OCI-LY7 (cell line): ENCODE data around the gene SPATA6L. TPM values are rescaled to one million over a fixed set of nuclear protein-coding genes. Genes with fewer than 3 reads are reported as not detected.

Experiments used
- BruUV-seq: library from RNA; stranded (reverse); fragments of 400-500 nt; replicated peaks from 2 replicates; lab custom pipeline; 2021; lab: Mats Ljungman, UMichigan
- CTCF ChIA-PET: fragments of 300-600 bp; sonication (Branson Sonifier 250); formaldehyde crosslinking; loops from one replicate; lab custom pipeline; 2022; ENCODE audit warnings: antibody characterized with exemption; ENCODE audit not compliant: unreplicated experiment; lab: Charles Lee
- POLR2A ChIA-PET: fragments of 300-600 bp; sonication (Branson Sonifier 250); formaldehyde crosslinking; loops from one replicate; lab custom pipeline; 2022; ENCODE audit warnings: antibody characterized with exemption; lab: Charles Lee
- DNase-seq: peaks from one replicate; pipeline ENCODE4 v3.0.0-alpha.2; 2015; ENCODE audit warnings: low spot score
- H2AFZ ChIP-seq: fragments of 200-600 bp; sonication (generic), shearing (Covaris generic); 2 replicates; pipeline ENCODE4 v1.6.1; 2014; ENCODE audit warnings: mild to moderate bottlenecking, antibody characterized with exemption, low read length, moderate library complexity
- H3K27ac ChIP-seq: fragments of 200-600 bp; sonication (generic); 2 replicates; pipeline ENCODE4 v1.5.1; 2014; ENCODE audit warnings: mixed run types, low read depth, mild to moderate bottlenecking, moderate library complexity, low read length, inconsistent platforms; ENCODE audit not compliant: poor library complexity, severe bottlenecking
- H3K36me3 ChIP-seq: fragments of 200-600 bp; sonication (generic); 2 replicates; pipeline ENCODE4 v1.6.1; 2014; ENCODE audit warnings: mild to moderate bottlenecking, antibody characterized with exemption, low read length, moderate library complexity, mixed read lengths; ENCODE audit not compliant: insufficient read depth
- H3K4me1 ChIP-seq: fragments of 200-600 bp; sonication (generic); 2 replicates; pipeline ENCODE4 v1.5.1; 2014; ENCODE audit warnings: mild to moderate bottlenecking, low read length; ENCODE audit not compliant: insufficient read depth, poor library complexity, severe bottlenecking
- H3K4me2 ChIP-seq: fragments of 200-600 bp; sonication (generic); 2 replicates; pipeline ENCODE4 v1.6.1; 2014; ENCODE audit warnings: mild to moderate bottlenecking, low read length
- H3K4me3 ChIP-seq: fragments of 200-600 bp; sonication (generic); 2 replicates; pipeline ENCODE4 v1.5.1; 2014; ENCODE audit warnings: mild to moderate bottlenecking, low read depth, low read length; ENCODE audit not compliant: poor library complexity, severe bottlenecking
- H3K79me2 ChIP-seq: fragments of 200-600 bp; sonication (generic); 2 replicates; pipeline ENCODE4 v1.6.1; 2016; ENCODE audit warnings: low read depth, mild to moderate bottlenecking, low read length, moderate library complexity, mixed read lengths; ENCODE audit not compliant: insufficient read depth
- H3K9me2 ChIP-seq: fragments of 200-600 bp; sonication (generic); 2 replicates; pipeline ENCODE4 v1.6.1; 2016; ENCODE audit warnings: mild to moderate bottlenecking, low read length, mixed read lengths; ENCODE audit not compliant: insufficient read depth
- H3K9me3 ChIP-seq: fragments of 200-600 bp; sonication (generic); 2 replicates; pipeline ENCODE4 v1.6.1; 2014; ENCODE audit warnings: mild to moderate bottlenecking, mixed run types, low read length, mixed read lengths
- H4K20me1 ChIP-seq: fragments of 200-600 bp; sonication (generic); 2 replicates; pipeline ENCODE4 v1.6.1; 2014; ENCODE audit warnings: mild to moderate bottlenecking, antibody characterized with exemption, low read length, moderate library complexity, mixed read lengths; ENCODE audit not compliant: insufficient read depth
- EZH2phosphoT487 ChIP-seq: fragments of 200-600 bp; sonication (generic); IDR thresholded peaks from 2 replicates; pipeline ENCODE4 v1.6.1; 2018; ENCODE audit warnings: low read depth, borderline replicate concordance, mild to moderate bottlenecking, mixed run types, antibody characterized with exemption, low read length, moderate library complexity, mixed read lengths
- intact Hi-C: fragments of 100-400 bp; cut with micrococcal nuclease; formaldehyde crosslinking; loops from one replicate; pipeline ENCODE4 v1.10.0; 2022; ENCODE audit not compliant: unreplicated experiment
- total RNA-seq, 2 experiments: library from RNA; depleted of rRNA in 1 of 2; stranded (reverse); fragments of >200 nt in 1 of 2; shearing (Covaris generic) in 1 of 2; gene quantifications; 2 replicates each; pipeline ENCODE4 v1.2.3, GENCODE V29; 2014 to 2022
- TF ChIP-seq, protein P1 (sequence below): fragments of 200-600 bp; sonication (generic); conservative IDR thresholded peaks from 2 replicates; pipeline ENCODE4 v1.5.1; 2014; ENCODE audit warnings: mild to moderate bottlenecking, antibody characterized with exemption, low read length, moderate library complexity, mixed read lengths

Gene SPATA6L
- total RNA-seq, 2 experiments from 2014 or later = 0.49 TPM; not detected in 1

DNA sequence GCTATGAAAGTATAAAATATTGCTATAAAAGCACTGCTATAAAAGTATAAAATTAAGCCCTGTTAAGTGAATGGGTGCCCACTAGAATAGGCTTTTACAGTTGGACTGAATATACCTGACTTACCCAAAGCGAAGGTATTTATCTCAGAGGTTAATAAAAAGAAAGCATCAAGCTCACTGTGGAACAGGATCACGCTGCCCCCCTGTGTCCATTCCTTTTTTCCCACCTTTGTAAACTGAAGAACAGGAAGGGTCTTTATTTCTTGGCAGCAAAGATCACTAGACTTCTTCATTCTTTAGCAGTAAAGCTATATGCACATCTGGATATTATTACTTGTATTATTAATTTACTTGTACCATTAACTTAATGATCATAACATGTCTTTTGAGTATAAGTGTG is 26.3 kb downstream of the SPATA6L start:
- Histone ChIP-seq H3K9me2 (no peaks in the 10 kb centered on the region), H4K20me1 (no peaks in the 10 kb centered on the region), H3K79me2 (no peaks in the 10 kb centered on the region), H2AFZ (no peak overlapping the region), H3K27ac (no peak overlapping the region), H3K9me3 (no peaks in the 10 kb centered on the region), H3K4me3 (no peak overlapping the region), H3K4me2 (no peak overlapping the region), H3K36me3 (no peaks in the 10 kb centered on the region), H3K4me1 (no peaks in the 10 kb centered on the region)
- CTCF ChIA-PET = no interaction called here
- no peak for TF ChIP-seq EZH2phosphoT487
- TF ChIP-seq, protein P1, sequence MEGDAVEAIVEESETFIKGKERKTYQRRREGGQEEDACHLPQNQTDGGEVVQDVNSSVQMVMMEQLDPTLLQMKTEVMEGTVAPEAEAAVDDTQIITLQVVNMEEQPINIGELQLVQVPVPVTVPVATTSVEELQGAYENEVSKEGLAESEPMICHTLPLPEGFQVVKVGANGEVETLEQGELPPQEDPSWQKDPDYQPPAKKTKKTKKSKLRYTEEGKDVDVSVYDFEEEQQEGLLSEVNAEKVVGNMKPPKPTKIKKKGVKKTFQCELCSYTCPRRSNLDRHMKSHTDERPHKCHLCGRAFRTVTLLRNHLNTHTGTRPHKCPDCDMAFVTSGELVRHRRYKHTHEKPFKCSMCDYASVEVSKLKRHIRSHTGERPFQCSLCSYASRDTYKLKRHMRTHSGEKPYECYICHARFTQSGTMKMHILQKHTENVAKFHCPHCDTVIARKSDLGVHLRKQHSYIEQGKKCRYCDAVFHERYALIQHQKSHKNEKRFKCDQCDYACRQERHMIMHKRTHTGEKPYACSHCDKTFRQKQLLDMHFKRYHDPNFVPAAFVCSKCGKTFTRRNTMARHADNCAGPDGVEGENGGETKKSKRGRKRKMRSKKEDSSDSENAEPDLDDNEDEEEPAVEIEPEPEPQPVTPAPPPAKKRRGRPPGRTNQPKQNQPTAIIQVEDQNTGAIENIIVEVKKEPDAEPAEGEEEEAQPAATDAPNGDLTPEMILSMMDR = peak; percentile 45
- no TSS peak for BruUV-seq
- no peak for DNase-seq
- POLR2A ChIA-PET = interaction anchor here (0.7 kb wide), 1 partner anchor 1049 kb away, joined by 3 read pairs; no protein-coding TSS in a partner anchor
- intact Hi-C loops = loop anchor here (10.0 kb wide), 1 partner anchor 255 kb away; no protein-coding TSS in a partner anchor

DNA sequence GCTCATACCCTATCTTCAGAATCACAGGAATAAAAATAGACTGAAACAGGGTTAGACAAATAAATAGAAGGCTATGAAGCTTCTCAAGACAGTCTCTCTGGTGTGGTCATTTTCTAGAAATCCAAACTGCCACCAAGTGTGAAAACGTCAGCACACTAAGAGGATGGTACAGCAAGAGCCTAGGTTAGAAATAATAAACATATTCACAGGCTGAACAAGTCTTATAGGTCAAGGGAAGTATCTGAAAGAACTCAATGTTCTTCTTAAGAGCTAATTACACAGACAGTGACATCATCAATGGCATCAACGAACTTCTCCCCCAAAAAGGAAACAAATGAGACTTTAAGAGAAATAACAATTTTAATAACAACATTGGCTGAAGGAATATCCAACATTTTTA is 26.9 kb downstream of the SPATA6L start:
- BruUV-seq = no TSS peak
- H3K4me2 ChIP-seq = no peak overlapping the region
- CTCF ChIA-PET = no interaction called here
- intact Hi-C loops = loop anchor here (10.0 kb wide), 1 partner anchor 325 kb away; no protein-coding TSS in a partner anchor
- H3K79me2 ChIP-seq = no peaks in the 10 kb centered on the region
- no peaks in the 10 kb centered on the region for H3K36me3 ChIP-seq
- no peaks in the 10 kb centered on the region for H3K4me1 ChIP-seq
- no peaks in the 10 kb centered on the region for H4K20me1 ChIP-seq
- POLR2A ChIA-PET = no interaction called here
- no peak overlapping the region for H3K27ac ChIP-seq
- no peaks in the 10 kb centered on the region for H3K9me3 ChIP-seq
- no peak overlapping the region for H3K4me3 ChIP-seq
- TF ChIP-seq, protein P1 = no peak
- no peak for TF ChIP-seq EZH2phosphoT487
- no peak overlapping the region for H2AFZ ChIP-seq
- no peaks in the 10 kb centered on the region for H3K9me2 ChIP-seq
- DNase-seq = no peak

DNA sequence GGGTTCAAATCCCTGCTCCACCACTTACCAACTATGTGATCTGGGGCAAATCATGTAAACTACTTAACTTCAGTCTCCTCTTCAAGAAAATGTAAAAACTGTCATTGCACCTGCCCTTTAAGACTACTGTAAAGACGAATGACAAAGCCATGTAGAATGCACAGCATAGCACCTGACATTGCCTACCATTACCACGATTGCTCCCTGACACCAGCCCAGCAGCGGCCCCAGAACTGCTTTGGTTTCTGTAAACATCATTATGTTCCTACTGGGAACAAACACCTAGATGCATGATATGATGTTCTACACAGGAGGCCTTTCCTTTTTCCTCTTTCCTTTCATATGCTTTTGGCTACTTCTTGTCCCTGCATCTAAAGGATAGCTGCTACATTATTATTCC is 27.3 kb downstream of the SPATA6L start:
- no peaks in the 10 kb centered on the region for H4K20me1 ChIP-seq
- intact Hi-C loops = loop anchor here (10.0 kb wide), 1 partner anchor 324 kb away; no protein-coding TSS in a partner anchor
- no peak overlapping the region for H3K27ac ChIP-seq
- H3K4me1 ChIP-seq = no peaks in the 10 kb centered on the region
- POLR2A ChIA-PET = no interaction called here
- no peak overlapping the region for H2AFZ ChIP-seq
- TF ChIP-seq, protein P1 = no peak
- TF ChIP-seq EZH2phosphoT487 = no peak
- no TSS peak for BruUV-seq
- no peaks in the 10 kb centered on the region for H3K9me3 ChIP-seq
- no peak overlapping the region for H3K4me3 ChIP-seq
- H3K36me3 ChIP-seq = no peaks in the 10 kb centered on the region
- no peak overlapping the region for H3K4me2 ChIP-seq
- H3K79me2 ChIP-seq = no peaks in the 10 kb centered on the region
- H3K9me2 ChIP-seq = no peaks in the 10 kb centered on the region
- CTCF ChIA-PET = no interaction called here
- DNase-seq = no peak
